Loucy (cell line): ENCODE results near the gene ZNF407.

Source experiments
- H2AFZ ChIP-seq: fragments of 200-600 bp; sonication (generic); 2 replicates; pipeline ENCODE4 v1.6.0; 2016; ENCODE audit warnings: antibody characterized with exemption, mild to moderate bottlenecking, low read length, moderate library complexity
- H3F3A ChIP-seq: fragments of 200-600 bp; 2 replicates; pipeline ENCODE4 v1.6.0; 2016; ENCODE audit warnings: antibody characterized with exemption, low read depth, mild to moderate bottlenecking
- H3K27me3 ChIP-seq: fragments of 200-600 bp; sonication (generic); 2 replicates; pipeline ENCODE4 v1.6.1; 2014; ENCODE audit warnings: low read length, mild to moderate bottlenecking; ENCODE audit not compliant: insufficient read depth, poor library complexity, severe bottlenecking
- H3K36me3 ChIP-seq: fragments of 200-600 bp; sonication (generic); 2 replicates; pipeline ENCODE4 v1.6.1; 2016; ENCODE audit warnings: low read length; ENCODE audit not compliant: insufficient read depth
- H3K4me1 ChIP-seq: fragments of 200-600 bp; sonication (generic); 2 replicates; pipeline ENCODE4 v1.5.1; 2014; ENCODE audit warnings: low read length, mild to moderate bottlenecking; ENCODE audit not compliant: insufficient read depth, poor library complexity, severe bottlenecking
- H3K4me2 ChIP-seq: fragments of 200-600 bp; sonication (generic); 2 replicates; pipeline ENCODE4 v1.6.0; 2014; ENCODE audit warnings: antibody characterized with exemption, low read length, low read depth, mild to moderate bottlenecking; ENCODE audit not compliant: poor library complexity, severe bottlenecking
- H3K4me3 ChIP-seq: fragments of 200-600 bp; sonication (generic); 2 replicates; pipeline ENCODE4 v1.5.1; 2014; ENCODE audit warnings: low read length, mild to moderate bottlenecking, mixed read lengths; ENCODE audit not compliant: poor library complexity, severe bottlenecking
- H3K79me2 ChIP-seq: fragments of 200-600 bp; sonication (generic); 2 replicates; pipeline ENCODE4 v1.6.1; 2014; ENCODE audit warnings: low read length; ENCODE audit not compliant: insufficient read depth
- H3K9ac ChIP-seq: fragments of 200-600 bp; sonication (generic); 2 replicates; pipeline ENCODE4 v1.6.0; 2014; ENCODE audit warnings: mild to moderate bottlenecking, low read depth, low read length, moderate library complexity; ENCODE audit not compliant: poor library complexity, severe bottlenecking
- H3K9me2 ChIP-seq: fragments of 200-600 bp; sonication (generic); replicated peaks from 2 replicates; pipeline ENCODE4 v1.6.1; 2016; ENCODE audit warnings: low read depth, low read length, mixed read lengths
- H3K9me3 ChIP-seq: fragments of 200-600 bp; sonication (generic); 2 replicates; pipeline ENCODE4 v1.6.1; 2014; ENCODE audit warnings: mild to moderate bottlenecking, antibody characterized with exemption, low read length, low read depth; ENCODE audit not compliant: insufficient read depth
- H4K20me1 ChIP-seq: fragments of 200-600 bp; sonication (generic); 2 replicates; pipeline ENCODE4 v1.6.0; 2014; ENCODE audit warnings: antibody characterized with exemption, low read length, mild to moderate bottlenecking; ENCODE audit not compliant: insufficient read depth, poor library complexity, severe bottlenecking
- CTCF ChIP-seq: fragments of 200-600 bp; sonication (generic); conservative IDR thresholded peaks from 2 replicates; pipeline ENCODE4 v1.5.1; 2014; ENCODE audit warnings: mild to moderate bottlenecking, antibody characterized with exemption, low read length
- EZH2phosphoT487 ChIP-seq: fragments of 200-600 bp; IDR thresholded peaks from 2 replicates; pipeline ENCODE4 v1.6.1; 2018; ENCODE audit warnings: antibody characterized with exemption, mild to moderate bottlenecking, moderate library complexity, borderline replicate concordance

The ZNF407 gene

GRCh38 chr18:75105551-75106254 is 508.0 kb downstream of the ZNF407 start:
- H3K4me3 ChIP-seq: no peak overlapping the region
- H3K27me3 ChIP-seq: no peaks in the 10 kb centered on the region
- no peaks in the 10 kb centered on the region for H4K20me1 ChIP-seq
- no peaks in the 10 kb centered on the region for H3K9me2 ChIP-seq
- no peak overlapping the region for H3K4me2 ChIP-seq
- no peaks in the 10 kb centered on the region for H3F3A ChIP-seq
- no peaks in the 10 kb centered on the region for H3K36me3 ChIP-seq
- no peak overlapping the region for H2AFZ ChIP-seq
- H3K4me1 ChIP-seq: no peaks in the 10 kb centered on the region
- no peak overlapping the region for H3K9ac ChIP-seq
- no peaks in the 10 kb centered on the region for H3K79me2 ChIP-seq
- TF ChIP-seq EZH2phosphoT487 (no peak), CTCF (no peak)
- no peaks in the 10 kb centered on the region; the same call in 1 of the 2 replicates for H3K9me3 ChIP-seq

- Histone ChIP-seq H4K20me1 (no peaks in the 10 kb centered on the region), H3K79me2 (no peaks in the 10 kb centered on the region), H3K9ac (no peak overlapping the region), H3K4me2 (no peak overlapping the region), H3K9me3 (no peaks in the 10 kb centered on the region; the same call in 1 of the 2 replicates), H3K4me3 (no peak overlapping the region), H2AFZ (no peak overlapping the region), H3K4me1 (no peaks in the 10 kb centered on the region), H3K36me3 (no peaks in the 10 kb centered on the region), H3K9me2 (no peaks in the 10 kb centered on the region), H3K27me3 (no peaks in the 10 kb centered on the region), H3F3A (no peaks in the 10 kb centered on the region)
- TF ChIP-seq EZH2phosphoT487: no peak
- TF ChIP-seq CTCF: no peak
Measured at GRCh38 chr18:75106746-75107145, 509.1 kb downstream of the ZNF407 start.

- TF ChIP-seq EZH2phosphoT487 (no peak), CTCF (no peak)
- Histone ChIP-seq H4K20me1 (no peaks in the 10 kb centered on the region), H2AFZ (no peak overlapping the region), H3K4me3 (no peak overlapping the region), H3K9me3 (no peaks in the 10 kb centered on the region), H3K4me1 (no peaks in the 10 kb centered on the region), H3K9ac (no peak overlapping the region), H3K27me3 (no peaks in the 10 kb centered on the region), H3K9me2 (no peaks in the 10 kb centered on the region), H3K4me2 (no peak overlapping the region), H3K79me2 (no peaks in the 10 kb centered on the region), H3F3A (no peaks in the 10 kb centered on the region), H3K36me3 (no peaks in the 10 kb centered on the region)
Measured at GRCh38 chr18:75107196-75107930, 509.7 kb downstream of the ZNF407 start.
